Keratinocyte (primary cell): ENCODE results near the gene NLRC3. TPM values are rescaled to one million over a fixed set of nuclear protein-coding genes. Genes with fewer than 3 reads are reported as not detected.

ENCODE experiments used
- DNase-seq: peaks from one replicate; pipeline ENCODE4 v3.0.0-alpha.2; 2011; ENCODE audit warnings: low read depth, missing footprints, low spot score
- FAIRE-seq: peaks from 2 replicates; lab custom pipeline; 2011; peaks lifted over from hg19 to GRCh38; lab: Jason Lieb, UNC
- H2AFZ ChIP-seq: 2 replicates; pipeline ENCODE4 v1.6.0; 2012; ENCODE audit warnings: low read length, control low read depth, inconsistent platforms; ENCODE audit not compliant: control insufficient read depth
- H3K27ac ChIP-seq: 2 replicates; pipeline ENCODE4 v1.5.1; 2011; ENCODE audit warnings: low read length; ENCODE audit not compliant: control insufficient read depth, insufficient read depth
- H3K27me3 ChIP-seq: 3 replicates; pipeline ENCODE4 v1.6.0; 2011; ENCODE audit warnings: low read length; ENCODE audit not compliant: control insufficient read depth, insufficient read depth; ENCODE audit errors: extremely low read depth
- H3K36me3 ChIP-seq, 2 experiments: 2 replicates in 1 of 2; 3 replicates in 1 of 2; pipeline ENCODE4 v1.5.1; 2011; ENCODE audit warnings: low read length in 2 of 2, mild to moderate bottlenecking in 1 of 2; ENCODE audit not compliant: control insufficient read depth in 2 of 2, insufficient read depth in 2 of 2; ENCODE audit errors: extremely low read depth in 1 of 2
- H3K4me1 ChIP-seq: 3 replicates; pipeline ENCODE4 v1.5.1; 2011; ENCODE audit warnings: low read length; ENCODE audit not compliant: control insufficient read depth, insufficient read depth; ENCODE audit errors: extremely low read depth
- H3K4me2 ChIP-seq: 3 replicates; pipeline ENCODE4 v1.6.0; 2011; ENCODE audit warnings: low read depth, low read length; ENCODE audit not compliant: control insufficient read depth, insufficient read depth; ENCODE audit errors: extremely low read depth
- H3K4me3 ChIP-seq, 3 experiments: fragments of 200-600 bp in 1 of 3; sonication (generic) in 1 of 3; 2 replicates in 2 of 3; 3 replicates in 1 of 3; pipeline ENCODE4 v1.5.1; 2011 to 2016; ENCODE audit warnings: low read length in 3 of 3, mild to moderate bottlenecking in 3 of 3, control low read depth in 2 of 3, inconsistent platforms in 1 of 3, low read depth in 1 of 3, mixed read lengths in 1 of 3, mixed run types in 1 of 3, moderate library complexity in 1 of 3; ENCODE audit not compliant: control insufficient read depth in 2 of 3, insufficient read depth in 2 of 3; ENCODE audit errors: extremely low read depth in 1 of 3
- H3K79me2 ChIP-seq: 2 replicates; pipeline ENCODE4 v1.6.0; 2012; ENCODE audit warnings: low read length; ENCODE audit not compliant: control insufficient read depth, insufficient read depth
- H3K9ac ChIP-seq: 3 replicates; pipeline ENCODE4 v1.6.0; 2011; ENCODE audit warnings: low read length; ENCODE audit not compliant: control insufficient read depth, insufficient read depth; ENCODE audit errors: extremely low read depth
- H3K9me1 ChIP-seq: 3 replicates; pipeline ENCODE4 v1.6.0; 2011; ENCODE audit warnings: low read length; ENCODE audit not compliant: control insufficient read depth, insufficient read depth; ENCODE audit errors: extremely low read depth
- H3K9me3 ChIP-seq: 2 replicates; pipeline ENCODE4 v1.5.1; 2012; ENCODE audit warnings: low read depth, low read length; ENCODE audit not compliant: control insufficient read depth
- H4K20me1 ChIP-seq: 3 replicates; pipeline ENCODE4 v1.6.0; 2011; ENCODE audit warnings: low read length; ENCODE audit not compliant: control insufficient read depth, insufficient read depth; ENCODE audit errors: extremely low read depth
- CTCF ChIP-seq, 3 experiments: IDR thresholded peaks in 1 of 3; conservative IDR thresholded peaks in 1 of 3; optimal IDR thresholded peaks in 1 of 3; 2 replicates in 2 of 3; 3 replicates in 1 of 3; pipeline versions ENCODE3 to v1.5.1; 2011; ENCODE audit warnings: low read length in 3 of 3, mild to moderate bottlenecking in 3 of 3, moderate library complexity in 2 of 3, control low read depth in 1 of 3, inconsistent platforms in 1 of 3; ENCODE audit not compliant: insufficient read depth in 2 of 3; ENCODE audit errors: extremely low read depth in 1 of 3
- EZH2 ChIP-seq: IDR thresholded peaks from one replicate; pipeline ENCODE4 v1.6.1; 2012; ENCODE audit warnings: inconsistent platforms, mild to moderate bottlenecking, low read length, moderate library complexity
- dilution Hi-C: fragments of 300-500 bp; cut with MboI; formaldehyde crosslinking; loops from one replicate; pipeline ENCODE4 v1.7.0; 2020; ENCODE audit warnings: low sequenced_read_pairs; ENCODE audit not compliant: extremely low pct_ligation_motif_present
- polyA plus RNA-seq, 5 experiments: library from polyadenylated mRNA; depleted of rRNA in 3 of 5; stranded (reverse) in 3 of 5; stranded (forward) in 1 of 5; unstranded in 1 of 5; fragments of >200 nt; gene quantifications; 1 replicate in 1 of 5; 2 replicates in 3 of 5; 3 replicates in 1 of 5; pipeline versions ENCODE4 v1.2.1 to v1.2.3, GENCODE V29; 2011 to 2012; ENCODE audit warnings: missing spikeins in 2 of 5, low read depth in 1 of 5, low replicate concordance in 1 of 5

Gene NLRC3
- polyA plus RNA-seq, 1 donor (not counting 4 experiments of a cell fraction or from before 2014, with no cell fraction given), result not detected

GRCh38 chr16:3548859-3549258 lies 28.3 kb downstream of the NLRC3 start:
- Histone ChIP-seq H3K4me1 (no peaks in the 10 kb centered on the region), H3K27me3 (no peaks in the 10 kb centered on the region), H3K9ac (no peak overlapping the region), H3K27ac (no peak overlapping the region), H4K20me1 (no peaks in the 10 kb centered on the region), H3K4me3 (no peak overlapping the region), H3K9me3 (no peaks in the 10 kb centered on the region), H3K4me2 (no peak overlapping the region), H2AFZ (no peak overlapping the region), H3K9me1 (no peaks in the 10 kb centered on the region), H3K79me2 (no peaks in the 10 kb centered on the region), H3K36me3 (no peaks in the 10 kb centered on the region)
- FAIRE-seq, result no peak
- dilution Hi-C loops, result no loop called here
- DNase-seq, result no peak
- TF ChIP-seq EZH2 (no peak), CTCF (optimal IDR thresholded peaks at IDR 0.05 in 1 of 3, IDR thresholded peaks at IDR 0.05 in 1 of 3, conservative IDR thresholded peaks at IDR 0.05 in 1 of 3; ENCODE audit: extremely low read depth in 1 of 3, insufficient read depth in 2 of 3, low read length in 3 of 3) (no peak)

- H3K27ac ChIP-seq, result no peak overlapping the region
- H3K4me3 ChIP-seq, result no peak overlapping the region
- H3K4me1 ChIP-seq, result no peaks in the 10 kb centered on the region
- no peak overlapping the region for H3K9ac ChIP-seq
- no peaks in the 10 kb centered on the region for H4K20me1 ChIP-seq
- no peaks in the 10 kb centered on the region for H3K9me3 ChIP-seq
- H3K36me3 ChIP-seq, result no peaks in the 10 kb centered on the region
- no peak overlapping the region for H2AFZ ChIP-seq
- dilution Hi-C loops, result no loop called here
- no peaks in the 10 kb centered on the region for H3K79me2 ChIP-seq
- no peaks in the 10 kb centered on the region for H3K9me1 ChIP-seq
- DNase-seq (no peak), FAIRE-seq (no peak)
- H3K27me3 ChIP-seq, result no peaks in the 10 kb centered on the region
- TF ChIP-seq CTCF (optimal IDR thresholded peaks at IDR 0.05 in 1 of 3, IDR thresholded peaks at IDR 0.05 in 1 of 3, conservative IDR thresholded peaks at IDR 0.05 in 1 of 3; ENCODE audit: extremely low read depth in 1 of 3, insufficient read depth in 2 of 3, low read length in 3 of 3) (no peak), EZH2 (no peak)
- H3K4me2 ChIP-seq, result no peak overlapping the region
These were observed 28.8 kb downstream of the NLRC3 start for GRCh38 chr16:3548445-3548844.
